Measurements from ENCODE around the gene DGKD. TPM values are rescaled to one million over a fixed set of nuclear protein-coding genes. Genes with fewer than 3 reads are reported as not detected.
A peak's percentile ranks its signal among the peaks of the same experiment; 100 is the strongest.

Gene DGKD
- polyA plus RNA-seq, 3 donors: 14.5 to 67.5 (median 16.6) TPM

DNA sequence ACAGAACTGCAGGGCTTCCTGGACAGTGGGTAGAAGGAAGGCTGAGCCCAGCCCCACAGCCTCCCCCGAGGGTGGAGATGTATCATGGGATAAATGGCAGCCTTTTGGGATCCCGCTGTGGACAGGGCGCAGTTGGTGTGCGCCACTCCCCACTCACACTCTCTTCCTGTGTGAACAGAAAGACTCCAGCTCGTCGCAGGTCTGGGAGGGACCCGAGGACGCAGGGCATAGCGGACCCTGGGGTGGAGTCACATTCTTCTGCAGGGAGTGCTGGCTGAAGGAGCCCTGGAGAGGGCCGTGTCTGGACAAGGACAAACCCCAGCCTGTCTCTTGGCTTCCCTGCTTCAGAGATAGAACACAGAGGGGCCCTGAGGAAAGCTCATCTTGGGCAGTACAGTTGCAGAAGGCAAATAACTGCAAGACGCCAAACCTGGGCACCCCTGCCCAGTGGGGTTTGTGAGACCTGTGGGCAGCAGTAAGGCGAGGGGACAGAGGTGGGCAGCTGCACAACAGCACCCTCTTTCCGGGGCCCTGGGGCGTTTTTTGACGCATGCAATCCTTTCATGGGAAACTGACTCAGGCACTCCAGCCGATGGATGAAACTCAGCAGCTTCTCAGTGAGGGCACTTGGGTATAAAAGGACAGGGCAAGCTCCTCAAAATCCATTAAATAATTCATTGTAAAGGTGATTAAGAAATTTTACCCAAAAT, 110.4 kb downstream of the DGKD start:
- Mint-ChIP-seq H3K4me1 (no peaks in the 10 kb centered on the region), H3K27me3 (ENCODE audit: low read depth in 3 of 3) (peaks cover 0 to 1% (median 0%) of the 10 kb centered on the region in 3 donors), H3K36me3 (peaks cover 90 to 94% of the 10 kb centered on the region in 2 donors), H3K27ac (no peak overlapping the region), H3K9me3 (no peaks in the 10 kb centered on the region), H3K4me3 (no peak overlapping the region)
- 97% methylated on average over 8 of the region's 16 CpGs for WGBS (ENCODE audit: insufficient coverage)
- Histone ChIP-seq H4K20me1 (ENCODE audit: insufficient read depth, low read length) (peaks cover 27% of the 10 kb centered on the region), H3K27ac (ENCODE audit: low read depth in 1 of 2, low read length in 2 of 2) (no peak overlapping the region), H3K79me2 (ENCODE audit: insufficient read depth, low read length) (no peaks in the 10 kb centered on the region), H3K4me3 (replicated peaks in 1 of 3; ENCODE audit: low read depth in 2 of 3, low read length in 3 of 3) (no peak overlapping the region), H3K9ac (ENCODE audit: insufficient read depth, low read length, poor library complexity, severe bottlenecking) (no peak overlapping the region), H3K27me3 (ENCODE audit: control insufficient read depth in 2 of 2, insufficient read depth in 2 of 2, low read length in 2 of 2) (no peaks in the 10 kb centered on the region), H3K9me3 (replicated peaks in 1 of 2; ENCODE audit: control insufficient read depth in 1 of 2, insufficient read depth in 1 of 2, low read length in 2 of 2) (no peaks in the 10 kb centered on the region), H3K4me2 (replicated peaks; ENCODE audit: extremely low read depth, low read length, poor library complexity, severe bottlenecking) (no peak overlapping the region), H3K4me1 (ENCODE audit: control insufficient read depth in 1 of 2, insufficient read depth in 2 of 2, low read length in 2 of 2) (no peaks in the 10 kb centered on the region), H2AFZ (ENCODE audit: insufficient read depth, low read depth, low read length, poor library complexity, severe bottlenecking) (no peak overlapping the region), H3K36me3 (replicated peaks in 1 of 2; ENCODE audit: control insufficient read depth in 1 of 2, insufficient read depth in 2 of 2, low read length in 2 of 2) (peaks cover 95 to 99% of the 10 kb centered on the region in 2 donors)
- TF ChIP-seq, protein P1, sequence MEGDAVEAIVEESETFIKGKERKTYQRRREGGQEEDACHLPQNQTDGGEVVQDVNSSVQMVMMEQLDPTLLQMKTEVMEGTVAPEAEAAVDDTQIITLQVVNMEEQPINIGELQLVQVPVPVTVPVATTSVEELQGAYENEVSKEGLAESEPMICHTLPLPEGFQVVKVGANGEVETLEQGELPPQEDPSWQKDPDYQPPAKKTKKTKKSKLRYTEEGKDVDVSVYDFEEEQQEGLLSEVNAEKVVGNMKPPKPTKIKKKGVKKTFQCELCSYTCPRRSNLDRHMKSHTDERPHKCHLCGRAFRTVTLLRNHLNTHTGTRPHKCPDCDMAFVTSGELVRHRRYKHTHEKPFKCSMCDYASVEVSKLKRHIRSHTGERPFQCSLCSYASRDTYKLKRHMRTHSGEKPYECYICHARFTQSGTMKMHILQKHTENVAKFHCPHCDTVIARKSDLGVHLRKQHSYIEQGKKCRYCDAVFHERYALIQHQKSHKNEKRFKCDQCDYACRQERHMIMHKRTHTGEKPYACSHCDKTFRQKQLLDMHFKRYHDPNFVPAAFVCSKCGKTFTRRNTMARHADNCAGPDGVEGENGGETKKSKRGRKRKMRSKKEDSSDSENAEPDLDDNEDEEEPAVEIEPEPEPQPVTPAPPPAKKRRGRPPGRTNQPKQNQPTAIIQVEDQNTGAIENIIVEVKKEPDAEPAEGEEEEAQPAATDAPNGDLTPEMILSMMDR (IDR thresholded peaks at IDR 0.05): no peak
- DNase-seq: no peak
- intact Hi-C loops (cut with micrococcal nuclease): no loop called here

DNA sequence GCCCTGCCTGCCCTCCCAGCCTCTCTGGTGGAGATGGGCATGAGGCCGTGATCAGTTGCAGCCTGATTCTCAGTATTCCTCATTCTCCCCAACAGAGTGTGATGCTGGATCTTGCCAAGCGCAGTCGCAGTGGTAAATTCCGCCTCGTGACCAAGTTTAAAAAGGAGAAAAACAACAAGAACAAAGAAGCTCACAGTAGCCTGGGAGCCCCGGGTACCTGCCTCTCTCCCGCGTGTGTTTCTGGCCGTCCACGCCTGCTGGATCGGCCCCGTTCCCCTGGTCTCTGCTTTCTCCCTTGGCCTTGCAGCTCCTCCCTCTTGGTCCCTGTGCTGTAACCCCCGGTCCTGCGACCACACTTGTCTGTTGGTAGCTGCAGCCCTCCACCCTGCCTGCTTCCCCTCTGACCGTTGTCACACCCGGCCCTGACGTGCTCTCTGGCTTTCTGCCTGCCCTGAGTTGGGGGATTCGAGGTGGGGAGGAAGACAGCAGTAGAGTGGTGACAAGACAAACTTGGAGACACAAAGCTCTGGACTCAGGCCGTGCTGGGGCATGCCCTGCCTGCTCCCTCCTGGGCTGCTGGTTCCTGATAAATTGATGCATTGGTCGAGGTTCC, 112.8 kb downstream of the DGKD start:
- Histone ChIP-seq H3K4me2 (replicated peaks; ENCODE audit: extremely low read depth, low read length, poor library complexity, severe bottlenecking) (no peak overlapping the region), H3K27me3 (ENCODE audit: control insufficient read depth in 2 of 2, insufficient read depth in 2 of 2, low read length in 2 of 2) (no peaks in the 10 kb centered on the region), H3K27ac (ENCODE audit: low read depth in 1 of 2, low read length in 2 of 2) (no peak overlapping the region), H4K20me1 (ENCODE audit: insufficient read depth, low read length) (peaks cover 38% of the 10 kb centered on the region), H3K4me3 (replicated peaks in 1 of 3; ENCODE audit: low read depth in 2 of 3, low read length in 3 of 3) (no peak overlapping the region), H3K9me3 (replicated peaks in 1 of 2; ENCODE audit: control insufficient read depth in 1 of 2, insufficient read depth in 1 of 2, low read length in 2 of 2) (no peaks in the 10 kb centered on the region), H3K9ac (ENCODE audit: insufficient read depth, low read length, poor library complexity, severe bottlenecking) (no peak overlapping the region), H2AFZ (ENCODE audit: insufficient read depth, low read depth, low read length, poor library complexity, severe bottlenecking) (no peak overlapping the region), H3K4me1 (ENCODE audit: control insufficient read depth in 1 of 2, insufficient read depth in 2 of 2, low read length in 2 of 2) (no peaks in the 10 kb centered on the region), H3K36me3 (replicated peaks in 1 of 2; ENCODE audit: control insufficient read depth in 1 of 2, insufficient read depth in 2 of 2, low read length in 2 of 2) (peaks cover 91 to 99% of the 10 kb centered on the region in 2 donors), H3K79me2 (ENCODE audit: insufficient read depth, low read length) (no peaks in the 10 kb centered on the region)
- no peak for DNase-seq
- 97% methylated on average over 18 of the region's 20 CpGs for WGBS (ENCODE audit: insufficient coverage)
- Mint-ChIP-seq H3K36me3 (peaks cover 92 to 94% of the 10 kb centered on the region in 2 donors), H3K4me3 (no peak overlapping the region), H3K27me3 (ENCODE audit: low read depth in 3 of 3) (peaks cover 0 to 1% (median 0%) of the 10 kb centered on the region in 3 donors), H3K4me1 (no peaks in the 10 kb centered on the region), H3K9me3 (no peaks in the 10 kb centered on the region), H3K27ac (peak overlapping the region in 5 of 7 donors; percentile 2 to 57 (median 46))
- intact Hi-C loops (cut with micrococcal nuclease): no loop called here
- TF ChIP-seq, protein P1 (IDR thresholded peaks at IDR 0.05): no peak
